ENCODE data around the gene SMC6.

Gene SMC6

DNA sequence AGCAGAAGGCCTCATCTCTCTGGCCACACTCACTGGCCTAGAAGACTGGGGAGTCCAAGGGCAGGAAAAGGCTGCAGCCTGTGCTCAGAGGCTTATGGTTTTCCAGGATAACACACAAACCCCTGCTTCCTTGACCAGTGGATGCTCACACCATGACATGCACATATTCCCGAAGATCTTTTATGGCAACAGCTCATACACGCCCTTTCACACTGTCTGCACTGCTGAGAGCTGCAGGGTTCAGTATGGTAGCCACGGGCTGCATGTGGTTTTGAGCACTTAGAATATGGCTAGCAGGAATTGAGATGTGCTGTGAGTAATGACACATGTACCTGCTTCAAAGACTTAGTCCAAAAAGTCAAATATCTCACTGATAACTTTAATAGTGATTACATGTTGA, 117.4 kb downstream of the SMC6 start:
- no peak for DNase-seq
- Histone ChIP-seq H3K27ac (no peak overlapping the region), H3K4me3 (no peak overlapping the region), H3K4me1 (no peaks in the 10 kb centered on the region), H3K36me3 (no peaks in the 10 kb centered on the region), H3K27me3 (no peaks in the 10 kb centered on the region), H3K9me3 (no peaks in the 10 kb centered on the region)
- TF ChIP-seq CTCF (IDR thresholded peaks at IDR 0.05) = no peak
- intact Hi-C loops (cut with DNase I; ENCODE audit: low total_unique reads) = no loop called here

GRCh38 chr2:17634997-17635396, 118.6 kb downstream of the SMC6 start:
- intact Hi-C loops (cut with DNase I; ENCODE audit: low total_unique reads) = no loop called here
- Histone ChIP-seq H3K27ac (no peak overlapping the region), H3K27me3 (no peaks in the 10 kb centered on the region)

DNA sequence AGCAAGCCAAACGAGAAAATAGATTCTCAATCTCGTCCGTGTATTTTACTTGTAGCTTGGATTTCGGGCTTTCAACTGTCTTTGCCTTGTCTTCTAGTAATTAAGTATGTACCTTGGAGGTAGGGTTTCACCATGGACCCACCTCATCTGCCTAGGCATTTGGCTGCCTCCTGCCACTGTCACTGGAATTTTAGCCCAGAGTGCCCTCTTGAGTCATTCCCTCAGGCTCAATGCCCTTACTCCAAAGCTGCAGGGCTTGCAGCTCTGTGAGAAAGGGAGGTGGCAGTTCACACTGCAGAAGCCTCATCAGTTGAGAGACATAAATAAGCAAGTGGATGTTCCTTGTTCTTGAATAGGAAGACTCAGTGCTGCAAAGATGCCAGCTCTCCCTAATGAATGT, 123.5 kb downstream of the SMC6 start:
- Histone ChIP-seq H3K27me3 (no peaks in the 10 kb centered on the region), H3K27ac (no peak overlapping the region), H3K4me1 (no peaks in the 10 kb centered on the region), H3K36me3 (no peaks in the 10 kb centered on the region), H3K9me3 (peaks cover 0 to 4% (median 0%) of the 10 kb centered on the region in 3 donors), H3K4me3 (no peak overlapping the region)
- intact Hi-C loops (cut with DNase I; ENCODE audit: low total_unique reads) = no loop called here
- DNase-seq = no peak
- TF ChIP-seq CTCF (IDR thresholded peaks at IDR 0.05) = no peak

More at GRCh38 chr2:17634997-17635396, 118.6 kb downstream of the SMC6 start:
- no peak overlapping the region for H3K4me3 ChIP-seq
- no peaks in the 10 kb centered on the region for H3K36me3 ChIP-seq
- H3K4me1 ChIP-seq = no peaks in the 10 kb centered on the region
- TF ChIP-seq CTCF (IDR thresholded peaks at IDR 0.05) = no peak
- H3K9me3 ChIP-seq = no peaks in the 10 kb centered on the region
- DNase-seq = no peak

DNA sequence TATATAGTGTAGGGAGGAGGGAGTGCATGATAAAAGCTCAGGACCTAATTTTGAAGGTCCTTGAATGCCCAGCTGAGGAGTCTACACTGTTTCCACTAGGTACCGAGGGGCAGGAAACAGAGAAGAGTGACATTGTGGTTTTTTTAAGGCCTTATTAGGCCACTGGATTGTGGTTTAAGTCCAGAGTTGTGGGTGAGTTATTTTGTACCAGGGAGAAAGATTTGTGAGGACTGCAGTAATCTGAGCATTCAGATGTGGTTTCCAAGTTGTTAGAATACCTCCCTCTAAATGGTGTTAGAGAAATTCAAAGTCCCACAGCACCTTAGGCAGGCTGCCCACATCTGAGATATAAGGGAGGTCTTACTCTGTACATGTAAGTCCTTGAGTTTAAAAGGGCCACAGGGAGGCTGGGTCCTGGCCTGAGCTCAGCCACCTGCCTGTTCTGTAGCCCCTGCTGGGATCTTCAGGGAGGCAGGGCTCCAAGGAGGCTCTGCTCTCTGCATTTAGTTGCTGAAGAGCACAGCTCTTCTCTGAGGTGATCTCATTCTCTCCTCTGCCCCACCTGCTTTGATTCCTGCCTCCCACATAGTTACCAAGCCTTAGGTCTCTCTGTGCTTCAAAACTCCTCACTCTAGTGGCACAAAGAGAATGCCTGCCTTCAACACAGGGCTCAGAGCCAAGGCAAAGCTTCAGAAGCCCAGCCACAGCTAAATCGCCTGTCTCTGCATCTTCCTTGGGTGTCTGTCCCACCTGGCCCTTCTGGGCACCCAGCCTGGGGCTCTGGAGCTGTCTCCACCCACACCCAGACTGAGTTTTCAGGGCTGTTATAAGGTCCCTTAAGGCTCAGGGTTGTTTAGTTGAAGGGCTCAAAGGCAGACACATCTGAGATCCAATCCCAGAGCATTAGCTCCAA, 125.0 kb downstream of the SMC6 start:
- H3K4me1 ChIP-seq = no peaks in the 10 kb centered on the region
- no peak for DNase-seq
- intact Hi-C loops (cut with DNase I; ENCODE audit: low total_unique reads) = no loop called here
- H3K9me3 ChIP-seq = peaks cover 0 to 4% (median 0%) of the 10 kb centered on the region in 3 donors
- no peaks in the 10 kb centered on the region for H3K36me3 ChIP-seq
- no peak overlapping the region for H3K27ac ChIP-seq
- no peak overlapping the region for H3K4me3 ChIP-seq
- no peaks in the 10 kb centered on the region for H3K27me3 ChIP-seq
- TF ChIP-seq CTCF (IDR thresholded peaks at IDR 0.05) = no peak

- TF ChIP-seq CTCF (IDR thresholded peaks at IDR 0.05) = no peak
- Histone ChIP-seq H3K9me3 (peaks cover 0 to 4% (median 0%) of the 10 kb centered on the region in 3 donors), H3K27me3 (no peaks in the 10 kb centered on the region), H3K4me1 (no peaks in the 10 kb centered on the region), H3K27ac (no peak overlapping the region), H3K4me3 (no peak overlapping the region), H3K36me3 (no peaks in the 10 kb centered on the region)
- no peak for DNase-seq
- intact Hi-C loops (cut with DNase I; ENCODE audit: low total_unique reads) = no loop called here
Observed at GRCh38 chr2:17627434-17627833, 126.2 kb downstream of the SMC6 start.
